ENCODE results near the gene SMARCA4. TPM values are rescaled to one million over a fixed set of nuclear protein-coding genes. Genes with fewer than 3 reads are reported as not detected.

SMARCA4 gene
- total RNA-seq, 1 donor from 2014 or later: 513 TPM

- Mint-ChIP-seq H3K36me3 (ENCODE audit: unreplicated experiment) (peaks cover 9% of the 10 kb centered on the region), H3K27me3 (ENCODE audit: unreplicated experiment) (peaks cover 16% of the 10 kb centered on the region)
Measured at GRCh38 chr19:11013771-11014170, 52.9 kb downstream of the SMARCA4 start.

DNA sequence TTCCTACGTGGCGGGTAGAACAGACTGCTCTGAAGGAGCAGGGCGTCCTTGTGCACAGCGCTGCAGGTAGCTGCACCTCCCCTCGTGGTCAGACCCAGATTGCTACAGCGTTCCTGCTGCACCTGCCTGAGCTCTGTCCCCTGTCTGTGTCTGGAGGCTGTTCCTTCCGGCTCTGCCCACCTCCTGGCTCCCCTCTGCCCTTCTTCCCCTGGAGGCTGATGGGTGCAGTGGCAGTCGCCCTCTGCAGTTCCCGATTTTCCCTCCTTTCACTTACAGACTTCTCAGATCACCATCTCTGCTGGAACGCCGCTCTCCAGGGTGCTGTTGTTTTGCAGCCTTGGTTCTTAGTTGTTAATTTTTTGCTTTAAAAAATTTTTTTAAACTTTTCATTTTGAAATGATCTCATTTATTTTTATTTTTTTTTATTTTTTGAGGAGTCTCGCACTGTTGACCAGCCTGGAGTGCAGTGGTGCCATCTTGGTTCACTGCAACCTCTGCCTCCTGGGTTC, 53.6 kb downstream of the SMARCA4 start:
- Mint-ChIP-seq H3K4me1 (ENCODE audit: low read depth, unreplicated experiment) (peaks cover 10% of the 10 kb centered on the region), H3K4me3 (ENCODE audit: unreplicated experiment) (no peak overlapping the region), H3K27me3 (ENCODE audit: unreplicated experiment) (peaks cover 16% of the 10 kb centered on the region), H3K9me3 (ENCODE audit: unreplicated experiment) (peaks cover 9% of the 10 kb centered on the region), H3K27ac (ENCODE audit: unreplicated experiment) (no peak overlapping the region), H3K36me3 (ENCODE audit: unreplicated experiment) (peaks cover 9% of the 10 kb centered on the region)
- DNase-seq: no peak
- TF ChIP-seq, protein P1, sequence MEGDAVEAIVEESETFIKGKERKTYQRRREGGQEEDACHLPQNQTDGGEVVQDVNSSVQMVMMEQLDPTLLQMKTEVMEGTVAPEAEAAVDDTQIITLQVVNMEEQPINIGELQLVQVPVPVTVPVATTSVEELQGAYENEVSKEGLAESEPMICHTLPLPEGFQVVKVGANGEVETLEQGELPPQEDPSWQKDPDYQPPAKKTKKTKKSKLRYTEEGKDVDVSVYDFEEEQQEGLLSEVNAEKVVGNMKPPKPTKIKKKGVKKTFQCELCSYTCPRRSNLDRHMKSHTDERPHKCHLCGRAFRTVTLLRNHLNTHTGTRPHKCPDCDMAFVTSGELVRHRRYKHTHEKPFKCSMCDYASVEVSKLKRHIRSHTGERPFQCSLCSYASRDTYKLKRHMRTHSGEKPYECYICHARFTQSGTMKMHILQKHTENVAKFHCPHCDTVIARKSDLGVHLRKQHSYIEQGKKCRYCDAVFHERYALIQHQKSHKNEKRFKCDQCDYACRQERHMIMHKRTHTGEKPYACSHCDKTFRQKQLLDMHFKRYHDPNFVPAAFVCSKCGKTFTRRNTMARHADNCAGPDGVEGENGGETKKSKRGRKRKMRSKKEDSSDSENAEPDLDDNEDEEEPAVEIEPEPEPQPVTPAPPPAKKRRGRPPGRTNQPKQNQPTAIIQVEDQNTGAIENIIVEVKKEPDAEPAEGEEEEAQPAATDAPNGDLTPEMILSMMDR (IDR thresholded peaks at IDR 0.05; ENCODE audit: partially characterized antibody, unreplicated experiment): no peak

More at GRCh38 chr19:11013771-11014170, 52.9 kb downstream of the SMARCA4 start:
- Mint-ChIP-seq H3K4me3 (ENCODE audit: unreplicated experiment) (no peak overlapping the region), H3K4me1 (ENCODE audit: low read depth, unreplicated experiment) (peaks cover 10% of the 10 kb centered on the region), H3K27ac (ENCODE audit: unreplicated experiment) (no peak overlapping the region), H3K9me3 (ENCODE audit: unreplicated experiment) (peaks cover 8% of the 10 kb centered on the region)
- DNase-seq: no peak
- TF ChIP-seq, protein P1 (IDR thresholded peaks at IDR 0.05; ENCODE audit: partially characterized antibody, unreplicated experiment): no peak

DNA sequence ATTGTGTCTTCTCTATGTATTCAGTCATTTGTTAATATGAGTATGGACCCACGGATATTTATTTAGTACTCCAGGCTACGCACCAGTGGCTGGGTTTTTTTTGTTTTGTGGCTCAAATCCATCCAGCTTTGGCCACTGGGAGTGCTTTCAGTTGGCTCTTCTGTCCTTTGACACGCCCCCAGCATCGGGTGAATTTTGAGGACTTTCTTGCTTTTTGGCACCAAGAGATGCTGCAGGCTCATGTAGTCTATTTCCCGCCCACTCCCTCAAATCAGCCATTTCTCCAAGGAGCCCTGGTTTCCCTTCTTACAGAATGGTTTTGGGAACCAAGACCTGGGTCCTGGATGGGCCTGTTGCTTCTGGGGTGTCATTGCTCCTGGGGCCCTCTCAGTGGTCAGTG, 55.8 kb downstream of the SMARCA4 start:
- Mint-ChIP-seq H3K27me3 (ENCODE audit: unreplicated experiment) (peaks cover 18% of the 10 kb centered on the region), H3K36me3 (ENCODE audit: unreplicated experiment) (peaks cover 9% of the 10 kb centered on the region), H3K4me1 (ENCODE audit: low read depth, unreplicated experiment) (peaks cover 19% of the 10 kb centered on the region), H3K9me3 (ENCODE audit: unreplicated experiment) (peaks cover 19% of the 10 kb centered on the region), H3K4me3 (ENCODE audit: unreplicated experiment) (no peak overlapping the region), H3K27ac (ENCODE audit: unreplicated experiment) (peak overlapping the region; percentile 36)
- no peak for DNase-seq
- TF ChIP-seq, protein P1 (IDR thresholded peaks at IDR 0.05; ENCODE audit: partially characterized antibody, unreplicated experiment): no peak

GRCh38 chr19:11017275-11018035, 56.6 kb downstream of the SMARCA4 start:
- H3K27me3 Mint-ChIP-seq (ENCODE audit: unreplicated experiment): peaks cover 17% of the 10 kb centered on the region
- DNase-seq: no peak
- peaks cover 9% of the 10 kb centered on the region for H3K36me3 Mint-ChIP-seq (ENCODE audit: unreplicated experiment)
- H3K4me1 Mint-ChIP-seq (ENCODE audit: low read depth, unreplicated experiment): peaks cover 19% of the 10 kb centered on the region
- no peak overlapping the region for H3K4me3 Mint-ChIP-seq (ENCODE audit: unreplicated experiment)
- TF ChIP-seq, protein P1 (IDR thresholded peaks at IDR 0.05; ENCODE audit: partially characterized antibody, unreplicated experiment): no peak
- H3K9me3 Mint-ChIP-seq (ENCODE audit: unreplicated experiment): peaks cover 22% of the 10 kb centered on the region
- H3K27ac Mint-ChIP-seq (ENCODE audit: unreplicated experiment): peak overlapping the region; percentile 66

DNA sequence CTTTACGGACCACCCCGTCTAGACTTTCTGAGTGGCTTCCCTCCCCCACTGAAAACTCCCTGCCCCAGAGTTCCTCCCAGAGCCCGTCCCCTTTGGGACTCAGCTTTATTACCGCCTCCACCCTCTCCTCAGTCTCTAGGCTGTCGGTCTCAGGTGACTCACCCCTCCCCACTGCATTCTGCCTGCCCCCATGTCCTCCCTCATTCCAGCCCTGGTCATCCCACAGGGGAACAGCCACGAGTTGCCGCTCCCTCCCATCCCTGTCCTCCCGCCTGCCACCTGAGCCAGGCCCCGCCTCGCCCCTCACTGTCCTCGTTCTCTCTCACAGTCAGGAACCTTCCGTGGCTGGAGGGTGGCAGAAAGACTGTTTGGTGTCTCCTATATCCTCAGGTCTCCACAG, 57.3 kb downstream of the SMARCA4 start:
- peaks cover 19% of the 10 kb centered on the region for H3K4me1 Mint-ChIP-seq (ENCODE audit: low read depth, unreplicated experiment)

More for the DNA sequence above, 57.3 kb downstream of the SMARCA4 start:
- Mint-ChIP-seq H3K27me3 (ENCODE audit: unreplicated experiment) (peaks cover 18% of the 10 kb centered on the region), H3K4me3 (ENCODE audit: unreplicated experiment) (no peak overlapping the region), H3K9me3 (ENCODE audit: unreplicated experiment) (peaks cover 22% of the 10 kb centered on the region), H3K27ac (ENCODE audit: unreplicated experiment) (peak overlapping the region; percentile 38), H3K36me3 (ENCODE audit: unreplicated experiment) (peaks cover 9% of the 10 kb centered on the region)
- TF ChIP-seq, protein P1 (IDR thresholded peaks at IDR 0.05; ENCODE audit: partially characterized antibody, unreplicated experiment): no peak
- DNase-seq: no peak

All from glutamatergic neuron (in vitro differentiated cells).